ENCODE data around the gene SIGLEC12.
"Not testable (repeated sequence)": the region's sequence is repeated elsewhere in the genome, so short reads cannot be mapped to it uniquely, and the experiment has no call there.

SIGLEC12 gene

DNA sequence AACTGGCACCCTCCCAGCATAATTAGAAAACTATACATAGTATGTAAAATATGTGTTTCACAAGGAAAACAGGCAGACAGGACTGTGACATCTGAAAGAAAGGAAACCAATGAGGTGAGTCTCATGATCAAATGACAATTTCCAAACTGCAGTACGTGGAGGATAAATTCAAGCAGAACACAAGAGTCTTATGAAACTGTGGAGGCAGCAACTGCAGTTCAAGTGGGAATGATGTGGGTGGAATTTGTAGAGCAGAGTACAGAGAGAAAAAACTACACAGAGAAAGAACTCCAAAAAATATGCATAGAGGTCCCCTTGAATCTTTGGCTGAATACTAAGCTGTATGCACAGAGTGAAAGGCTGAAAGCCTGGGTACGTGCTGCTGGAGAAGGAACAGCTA lies 20.2 kb upstream of the SIGLEC12 start:
- no peak for DNase-seq

DNA sequence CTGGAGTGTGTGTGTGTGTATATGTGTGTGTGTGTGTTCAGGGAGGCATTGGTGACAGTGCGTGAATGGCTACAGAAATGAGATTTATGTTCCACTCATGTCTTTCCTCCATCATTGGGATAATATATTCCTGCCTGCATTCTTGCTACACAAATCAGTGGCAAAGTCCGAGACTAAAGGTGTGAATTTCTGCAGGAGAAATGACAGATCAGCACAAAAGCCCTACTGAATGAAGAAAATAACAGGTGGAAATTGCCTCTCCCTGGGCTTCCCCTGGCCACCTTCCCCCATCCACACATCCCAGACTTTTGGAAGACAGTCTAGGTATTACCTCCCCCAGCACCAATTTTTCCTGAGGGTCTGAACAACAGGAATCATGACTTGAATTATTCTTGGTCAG lies 19.8 kb upstream of the SIGLEC12 start:
- DNase-seq: no peak

DNA sequence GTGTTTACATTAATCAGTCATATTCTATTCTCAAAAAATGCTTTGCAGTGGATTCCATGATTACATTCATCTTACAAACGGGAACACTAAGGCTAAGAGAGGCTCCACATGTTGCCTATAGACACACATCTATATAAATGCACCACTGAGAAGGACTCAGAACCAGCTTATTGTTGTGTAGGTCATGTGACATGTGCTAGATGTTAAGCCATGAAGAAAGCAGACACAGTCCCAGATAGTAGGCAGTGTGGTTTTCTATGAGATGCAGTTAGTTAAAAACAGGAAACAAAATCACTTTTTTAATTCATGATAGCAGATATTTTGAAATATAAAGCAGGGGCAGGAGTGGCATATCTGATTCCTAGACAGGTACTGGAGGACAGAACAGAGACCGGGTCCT lies 19.1 kb upstream of the SIGLEC12 start:
- no peak for DNase-seq

DNA sequence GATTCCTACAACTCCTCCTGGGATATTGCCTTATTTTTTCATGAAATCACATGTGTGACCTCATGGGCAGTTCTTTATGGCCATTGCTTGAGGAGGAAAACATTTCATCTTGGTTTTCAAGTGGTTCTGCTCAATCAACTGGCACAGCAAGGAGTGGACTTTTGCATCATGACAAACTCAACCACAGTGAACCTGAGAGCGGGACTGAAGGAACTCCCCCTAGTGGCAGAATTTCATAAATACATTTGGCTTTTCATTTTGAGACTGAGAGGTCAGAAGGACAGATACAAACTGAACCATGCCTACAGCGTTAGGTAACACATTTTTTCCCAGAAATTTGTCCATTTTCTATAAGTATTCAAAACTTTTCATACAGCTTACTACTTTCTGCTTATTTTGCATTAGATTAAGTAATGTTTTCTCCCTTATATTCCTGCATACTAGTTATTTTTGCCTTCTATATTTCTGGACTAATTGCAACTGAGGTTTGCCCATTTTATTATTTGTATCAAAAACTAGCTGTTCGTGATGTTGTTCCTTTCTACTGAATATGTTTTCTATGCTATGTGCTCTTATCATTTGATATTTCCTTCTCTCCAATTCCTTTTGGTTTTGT lies 13.4 kb upstream of the SIGLEC12 start:
- DNase-seq: peak; percentile 43

DNA sequence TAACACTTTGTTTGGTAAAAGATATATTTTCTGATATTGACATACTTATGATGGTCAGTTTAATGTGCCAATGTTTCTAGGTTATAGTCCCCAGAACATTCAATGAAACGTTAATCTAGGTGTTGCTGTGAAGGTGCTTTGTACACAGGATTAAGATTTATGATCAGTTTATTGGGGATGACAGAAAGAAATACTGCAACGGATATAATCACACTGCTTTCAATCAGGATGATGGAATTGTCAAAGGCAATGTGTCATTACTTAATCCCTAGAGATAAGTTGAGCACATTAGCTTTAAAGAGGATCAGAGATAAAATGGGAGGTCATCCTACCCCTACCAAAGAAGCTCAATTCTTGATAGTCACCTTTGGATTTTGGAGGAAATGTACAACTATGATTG lies 12.4 kb upstream of the SIGLEC12 start:
- no peak for DNase-seq

DNA sequence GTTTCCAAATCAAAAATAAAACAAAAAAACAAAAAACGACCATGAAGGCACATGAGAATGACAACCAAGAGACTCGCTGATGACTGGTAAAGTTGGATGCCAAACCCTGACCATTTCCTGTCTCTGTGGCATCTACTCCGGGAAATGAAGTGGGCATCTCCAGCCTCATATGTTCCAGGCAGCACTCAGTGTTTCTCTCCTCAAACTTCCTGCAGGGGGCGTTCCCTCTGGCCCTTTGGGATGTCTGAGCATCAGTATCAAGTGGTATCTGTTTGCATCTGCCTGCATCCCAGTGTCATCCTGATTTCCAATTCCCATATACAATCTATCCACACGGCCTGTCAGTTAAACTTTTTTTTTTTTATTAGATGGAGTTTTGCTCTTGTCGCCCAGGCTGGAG lies 9.8 kb upstream of the SIGLEC12 start:
- no peak for DNase-seq

DNA sequence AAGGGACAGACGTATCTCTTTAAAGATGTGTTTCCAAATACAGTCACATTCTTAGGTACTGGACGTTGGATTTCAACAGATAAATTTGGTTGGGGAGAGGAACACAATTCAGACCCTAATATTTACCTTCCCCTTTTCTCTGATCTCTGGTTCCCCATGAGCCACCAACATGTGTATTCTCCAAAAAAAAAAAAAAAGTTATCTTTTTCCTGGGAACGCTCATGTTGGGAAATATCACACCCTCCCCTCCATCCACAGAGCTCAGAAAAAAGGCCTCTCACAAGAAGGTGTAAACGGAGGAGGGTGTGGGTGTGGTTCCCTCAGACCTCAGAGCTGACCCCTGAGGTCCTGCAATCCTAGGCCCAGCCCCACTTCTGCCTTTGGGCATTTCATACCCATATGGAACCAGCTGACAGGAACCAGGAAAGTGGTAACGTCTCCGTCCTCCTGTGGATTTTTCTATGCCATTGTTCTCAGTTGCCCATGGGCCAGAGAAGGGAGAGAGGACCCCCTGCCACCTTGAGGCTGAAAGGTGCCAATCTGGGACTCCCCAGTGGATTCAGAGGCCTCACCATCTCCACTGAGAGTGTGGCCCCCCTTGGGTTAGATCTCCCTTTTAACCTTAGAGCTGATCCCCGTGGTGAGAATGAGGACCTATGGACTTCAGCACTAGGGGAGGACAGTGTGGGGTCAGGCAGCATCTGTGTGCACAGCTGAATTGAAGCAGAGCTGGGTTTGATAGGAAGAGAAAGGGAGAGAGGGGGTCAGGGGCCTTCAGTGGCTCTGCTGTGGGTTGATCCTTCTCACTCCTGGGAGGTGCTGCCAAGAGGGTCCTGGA lies 8.4 kb upstream of the SIGLEC12 start:
- DNase-seq: no peak

DNA sequence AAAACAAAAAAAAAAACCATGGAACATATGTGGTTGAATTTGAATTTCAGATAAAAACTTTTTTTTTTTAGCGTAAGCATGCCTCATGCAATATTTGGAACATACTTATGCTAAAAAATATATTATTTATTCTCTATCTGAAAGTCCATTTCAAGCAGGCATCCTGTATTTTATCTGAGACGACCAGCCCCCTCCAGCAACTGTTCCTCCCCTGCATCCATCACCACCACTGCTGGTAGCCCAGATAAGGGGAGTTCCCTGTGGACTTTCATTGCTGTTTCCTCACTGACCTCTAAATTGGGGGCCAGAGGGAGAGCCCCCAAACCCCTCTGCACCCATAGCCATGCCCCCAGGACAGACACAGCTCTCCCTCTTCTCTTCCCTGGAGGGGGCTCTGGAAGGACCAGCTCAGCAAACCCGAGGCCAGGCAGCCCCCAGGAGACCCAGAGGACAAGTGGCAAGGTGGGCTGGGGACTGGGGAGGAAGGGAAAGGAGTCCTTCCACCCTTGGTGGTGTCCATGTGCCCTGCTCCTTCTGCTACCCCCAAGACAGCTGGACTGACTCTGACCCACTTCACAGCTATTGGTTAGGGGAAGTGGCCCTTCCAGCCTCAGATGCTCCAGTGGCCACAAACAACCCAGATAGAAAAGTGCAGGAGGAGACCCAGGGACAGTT lies 6.6 kb upstream of the SIGLEC12 start:
- no peak for DNase-seq

DNA sequence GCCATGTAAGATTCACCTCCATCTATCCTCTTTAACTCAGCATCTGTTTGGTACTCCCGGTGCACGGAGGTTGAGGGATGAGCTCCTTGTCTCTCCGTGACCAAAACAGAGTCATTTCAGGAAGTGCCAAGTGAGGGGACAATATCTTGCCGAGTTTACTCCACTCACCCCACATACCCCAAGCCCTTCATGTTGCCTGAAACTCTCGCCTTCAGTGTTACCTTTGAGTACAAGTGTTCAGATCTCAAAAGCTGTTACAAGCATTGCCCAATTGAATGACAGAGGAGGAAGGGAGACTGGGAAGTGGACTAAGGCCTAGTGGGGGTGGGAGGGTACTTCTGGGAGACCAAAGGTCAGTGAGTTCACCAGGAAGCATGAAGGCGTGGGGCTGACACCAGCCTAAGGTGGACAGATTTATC lies 6.0 kb upstream of the SIGLEC12 start:
- no peak for DNase-seq

DNA sequence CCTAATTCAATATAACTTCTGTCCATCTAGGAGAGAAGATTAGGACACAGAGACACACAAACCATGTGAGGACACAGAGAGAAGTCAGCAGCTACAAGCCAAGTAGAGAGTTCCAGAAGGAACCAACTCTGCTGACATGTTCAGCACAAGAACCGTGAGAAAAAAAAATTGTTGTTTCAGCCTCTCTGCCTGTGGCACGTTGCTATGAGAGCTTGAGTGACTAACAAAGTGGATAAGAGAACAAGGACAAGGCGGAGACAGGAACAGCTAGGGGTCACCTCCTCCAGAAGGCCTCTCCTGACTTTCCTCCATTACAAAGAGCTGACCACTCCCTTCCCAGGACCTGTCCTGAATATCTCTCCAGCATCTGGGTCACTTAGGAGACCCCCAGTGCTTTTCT lies 5.6 kb upstream of the SIGLEC12 start:
- DNase-seq: no peak

DNA sequence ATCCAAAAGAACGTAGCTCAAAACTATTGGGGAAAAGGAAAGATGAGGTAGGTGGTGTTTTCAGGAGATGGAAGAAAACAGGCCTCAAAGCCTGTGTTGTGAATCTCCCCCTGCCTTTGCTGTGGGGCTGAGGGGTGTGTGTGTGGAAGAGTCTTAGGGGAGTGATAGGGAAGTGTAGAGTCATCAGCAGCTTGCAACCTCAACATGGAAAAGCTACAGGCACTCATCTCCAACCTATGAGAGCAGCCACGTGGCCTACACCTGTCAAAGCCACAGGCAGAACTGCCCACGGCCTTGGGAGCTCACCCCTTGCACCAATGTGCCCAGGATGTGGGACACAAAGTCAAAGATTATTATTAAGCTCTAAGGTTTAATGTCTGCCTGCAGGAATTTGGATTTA lies 4.3 kb upstream of the SIGLEC12 start:
- no peak for DNase-seq

DNA sequence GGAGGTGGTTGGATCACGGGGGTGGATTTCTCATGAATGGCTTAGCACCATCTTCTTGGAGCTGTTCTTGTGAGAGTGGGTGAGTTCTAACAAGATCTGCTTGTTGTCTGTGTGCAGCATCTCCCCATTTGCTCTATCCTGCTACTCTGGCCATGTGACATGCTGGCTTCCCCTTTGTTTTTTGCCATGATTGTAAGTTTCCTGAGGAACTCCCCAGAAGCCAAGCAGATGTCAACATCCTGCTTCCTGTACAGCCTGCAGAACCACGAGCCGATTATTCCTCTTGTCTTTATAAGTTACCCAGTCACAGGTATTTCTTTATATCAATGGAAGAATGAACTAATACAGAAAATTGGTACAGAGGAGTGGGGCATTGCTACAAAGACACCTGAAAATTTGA lies 2.3 kb upstream of the SIGLEC12 start:
- DNase-seq: no peak

DNA sequence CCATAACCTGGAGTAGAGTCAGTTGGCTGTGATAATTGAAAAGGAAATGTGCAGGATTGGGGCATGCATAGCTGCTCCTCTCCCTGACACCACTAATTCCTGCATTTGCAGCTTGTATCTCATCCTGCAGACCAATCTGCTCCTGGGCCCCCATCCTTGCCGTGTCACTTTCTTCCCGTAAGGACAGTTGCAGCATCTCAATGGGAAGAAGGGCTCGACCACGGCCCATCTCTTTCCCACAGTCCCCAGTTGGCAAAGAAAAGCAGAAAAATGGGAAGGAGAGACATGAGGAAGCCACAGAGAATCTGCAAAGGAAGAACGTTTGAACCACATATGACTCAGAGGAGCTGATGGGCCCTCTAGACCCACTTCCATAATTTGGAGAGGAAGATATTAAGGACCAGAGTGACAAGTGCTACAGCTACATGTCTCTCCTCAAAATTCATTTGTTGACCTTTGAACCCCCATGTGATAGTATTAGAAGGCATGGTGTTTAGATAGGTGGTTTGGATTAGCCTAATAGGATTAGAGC lies 1.8 kb upstream of the SIGLEC12 start:
- no peak for DNase-seq

DNA sequence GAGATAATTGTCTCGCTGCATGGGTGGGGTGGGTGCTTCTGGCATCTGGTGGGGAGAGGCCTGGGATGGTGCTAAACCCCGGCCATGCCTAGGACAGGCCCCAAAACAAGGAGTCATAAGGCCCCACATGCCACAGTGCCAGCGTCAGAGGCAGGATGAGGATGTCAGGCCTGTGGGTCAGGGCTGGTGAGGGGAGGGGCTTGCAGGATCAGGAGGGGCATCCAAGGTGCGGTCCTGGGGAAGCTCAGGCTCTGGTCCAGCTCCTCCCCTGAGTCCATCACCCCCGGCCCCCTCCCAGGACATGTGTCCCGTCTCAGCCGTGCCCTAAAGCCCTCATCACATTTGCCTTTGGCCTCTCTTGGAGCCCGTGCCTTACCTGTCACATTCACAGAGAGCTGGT lies 669 bp downstream of the SIGLEC12 start:
- not testable (repeated sequence) for DNase-seq

DNA sequence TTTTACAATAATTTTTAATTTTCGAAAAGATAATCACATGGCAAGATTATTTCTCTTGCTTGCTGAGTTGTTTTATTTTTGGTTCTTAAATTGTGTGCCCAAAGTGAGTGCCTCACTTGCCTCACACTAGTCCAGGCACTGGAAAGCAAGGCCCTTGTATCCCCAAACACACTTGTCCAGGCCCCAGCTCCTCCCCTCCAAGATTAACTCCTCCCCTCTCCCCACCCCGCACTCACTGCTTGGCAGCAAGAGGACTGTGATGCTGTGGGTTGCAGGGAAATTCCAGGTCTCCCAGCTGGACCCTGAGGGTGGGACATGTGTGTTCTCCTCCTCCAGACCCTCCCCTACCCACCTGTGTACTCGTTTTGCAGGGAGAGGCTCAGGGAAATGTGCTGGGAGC lies 3.9 kb downstream of the SIGLEC12 start:
- no peak for DNase-seq

DNA sequence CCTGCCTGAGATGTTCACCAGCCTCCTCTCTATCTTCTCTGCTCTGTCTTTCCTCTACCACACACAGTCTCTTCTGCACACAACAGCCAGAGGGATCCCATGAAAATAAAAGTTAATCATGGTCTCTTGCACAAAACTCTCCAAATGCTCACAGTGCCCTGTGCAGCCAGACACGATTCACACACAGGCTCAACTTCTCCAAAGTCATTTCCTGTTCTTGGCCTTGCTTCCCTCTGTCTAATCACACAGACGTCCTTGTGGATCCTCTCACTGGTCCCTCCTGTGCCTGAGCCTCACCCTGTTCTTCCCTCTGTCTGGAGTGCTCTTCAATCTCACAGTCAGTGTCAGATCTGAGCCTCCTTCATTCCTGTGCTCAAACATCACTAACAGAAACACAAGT lies 7.8 kb downstream of the SIGLEC12 start:
- no peak for DNase-seq

DNA sequence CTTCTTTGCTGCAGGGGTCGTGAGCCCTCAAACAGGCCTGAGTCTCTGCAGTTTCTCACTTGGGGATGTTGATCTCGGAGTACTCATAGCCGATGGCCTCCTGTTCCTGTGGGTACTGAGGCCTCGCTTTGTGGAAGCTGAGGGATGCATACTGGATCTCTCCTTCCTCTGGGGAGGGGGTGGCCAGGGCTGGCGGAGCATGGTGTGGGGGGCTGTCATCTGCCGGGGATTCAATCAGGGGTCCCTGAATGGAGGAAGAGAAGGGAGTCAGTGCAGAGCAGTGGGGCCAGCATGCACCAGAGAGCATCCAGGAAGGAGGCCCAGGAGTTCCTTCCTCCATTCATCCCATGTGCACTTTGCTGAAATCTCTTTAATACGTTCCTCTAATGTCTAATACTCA lies 10.0 kb downstream of the SIGLEC12 start:
- no peak for DNase-seq

DNA sequence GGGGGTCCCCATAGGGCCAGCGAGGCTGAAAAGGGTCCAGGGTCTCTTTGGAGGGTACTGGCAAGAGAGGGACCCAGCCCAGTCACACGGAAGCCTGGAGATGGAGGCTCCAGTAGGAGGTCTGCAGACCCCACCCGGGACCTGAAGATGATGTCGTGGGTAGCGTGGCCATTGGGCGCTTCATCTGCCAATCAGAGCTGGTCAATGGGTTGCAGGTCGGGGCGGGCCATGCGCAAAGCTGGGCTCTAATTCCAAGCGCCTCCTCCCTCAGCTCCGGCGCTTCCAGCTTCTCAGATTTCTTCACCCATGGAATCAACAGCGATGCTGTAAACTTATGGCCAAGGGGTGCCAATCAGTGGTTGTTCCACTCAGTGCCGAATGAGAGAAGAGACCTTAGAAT lies 10.9 kb downstream of the SIGLEC12 start:
- peak; percentile 1 for DNase-seq

DNA sequence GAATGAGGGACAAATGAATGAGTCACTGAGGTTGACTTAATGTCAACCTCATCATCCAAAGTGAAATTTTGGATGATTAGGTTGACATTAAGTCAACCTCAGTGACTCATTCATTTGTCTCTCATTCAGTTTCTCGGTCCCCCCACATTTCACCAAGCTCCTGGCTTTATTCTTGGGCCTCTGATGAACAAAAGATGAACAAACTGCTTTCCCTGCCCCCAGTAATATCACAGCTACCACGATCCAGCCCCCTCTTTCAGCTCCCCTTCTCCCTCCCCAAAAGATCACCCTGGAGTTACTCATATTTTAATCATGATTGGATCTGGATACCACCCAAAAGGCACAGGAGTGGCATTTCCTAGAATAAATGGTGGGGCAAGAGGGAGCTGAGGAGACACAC lies 12.5 kb downstream of the SIGLEC12 start:
- no peak for DNase-seq

DNA sequence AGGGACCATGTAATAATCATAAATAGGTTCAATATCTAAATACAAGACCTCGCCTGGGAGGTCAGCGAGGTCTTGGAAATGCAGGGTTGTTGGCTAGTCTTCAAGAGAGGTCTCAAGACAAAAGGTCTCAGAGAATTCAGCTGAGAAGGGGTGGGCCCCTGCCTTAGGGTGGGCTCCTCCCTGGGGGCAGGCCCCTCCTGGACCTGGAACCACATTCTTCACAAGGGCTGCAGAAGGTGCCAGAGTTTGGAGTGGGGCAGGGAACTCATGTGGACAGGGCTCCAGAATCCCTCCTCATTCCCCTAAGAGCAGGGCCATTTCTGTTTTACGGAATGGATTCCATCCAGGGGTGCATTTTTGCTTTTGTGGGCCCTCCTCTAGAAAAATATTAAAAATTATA lies 13.1 kb downstream of the SIGLEC12 start:
- no peak for DNase-seq

DNA sequence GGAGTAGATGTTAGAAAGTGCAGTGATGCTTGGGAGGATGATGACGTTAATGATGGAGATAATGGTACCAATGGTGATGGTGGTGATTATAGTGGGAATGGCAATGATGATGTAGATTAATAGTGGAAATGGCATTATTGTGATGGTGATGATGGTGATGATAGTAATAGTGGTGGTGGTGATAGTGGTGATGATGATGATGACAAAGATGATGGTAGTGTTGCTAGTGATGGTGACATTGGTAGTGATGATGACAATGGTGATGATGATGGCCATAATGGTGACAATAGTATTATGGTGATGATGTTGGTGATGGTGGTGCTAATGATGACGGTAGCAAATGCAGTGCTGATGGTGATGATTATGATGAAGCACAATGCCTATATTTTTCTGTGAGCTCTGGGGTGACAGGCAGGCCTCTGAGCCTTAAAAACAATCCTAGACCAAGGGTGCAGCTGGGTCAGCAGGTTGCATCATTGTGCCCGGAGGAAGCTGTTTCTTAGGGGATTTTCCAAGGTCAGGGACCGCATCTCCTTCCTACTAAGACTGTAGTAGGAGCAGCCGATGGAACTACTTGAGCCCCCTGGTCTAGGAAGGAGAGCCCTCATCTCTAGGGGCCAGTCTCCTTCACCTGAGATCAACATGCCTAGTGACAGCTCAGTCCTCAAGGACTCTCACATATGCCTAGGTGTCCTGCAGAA lies 15.5 kb downstream of the SIGLEC12 start:
- DNase-seq: no peak

DNA sequence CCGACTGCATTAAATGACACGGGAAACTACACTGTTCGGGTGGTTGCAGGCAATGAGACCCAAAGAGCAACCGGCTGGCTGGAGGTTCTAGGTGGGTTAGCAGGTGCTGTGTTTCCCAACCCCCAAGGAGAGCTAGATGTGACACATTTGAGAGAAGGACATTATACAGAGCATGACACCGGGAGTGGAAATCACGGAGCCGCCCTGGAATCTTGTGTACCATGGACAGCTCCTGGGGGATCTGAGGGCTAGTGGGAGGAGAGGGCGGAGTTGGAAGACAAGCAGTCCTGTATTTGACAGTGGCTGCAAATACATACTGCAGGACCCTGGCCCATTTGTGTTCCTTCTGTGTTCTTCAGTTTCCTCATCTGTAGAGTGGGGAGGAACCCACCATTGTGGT lies 21.0 kb downstream of the SIGLEC12 start:
- DNase-seq: no peak

Data from NCI-H2171 treated with DMSO at 0.1 percent for 48 hours (cell line).